Mucosa of stomach (tissue), 1 donor: ENCODE results near the gene GPR31.
"Not testable (repeated sequence)": the region's sequence is repeated elsewhere in the genome, so short reads cannot be mapped to it uniquely, and the experiment has no call there.

Source experiments
- H3K27me3 ChIP-seq: one replicate; pipeline ENCODE4 v1.7.0; 2013; ENCODE audit warnings: mild to moderate bottlenecking, low read length; ENCODE audit not compliant: control insufficient read depth, insufficient read depth
- H3K36me3 ChIP-seq: one replicate; pipeline ENCODE4 v1.7.0; 2013; ENCODE audit warnings: low read length; ENCODE audit not compliant: control insufficient read depth, insufficient read depth
- H3K4me1 ChIP-seq: one replicate; pipeline ENCODE4 v1.7.0; 2013; ENCODE audit warnings: mild to moderate bottlenecking, low read length; ENCODE audit not compliant: control insufficient read depth, insufficient read depth
- H3K4me3 ChIP-seq: one replicate; pipeline ENCODE4 v1.7.0; 2013; ENCODE audit warnings: low read length
- H3K9ac ChIP-seq: one replicate; pipeline ENCODE4 v1.7.0; 2013; ENCODE audit warnings: mild to moderate bottlenecking, low read length, moderate library complexity
- H3K9me3 ChIP-seq: one replicate; pipeline ENCODE4 v1.7.0; 2013; ENCODE audit warnings: mild to moderate bottlenecking, low read length, moderate library complexity; ENCODE audit not compliant: control insufficient read depth
- donor health status: Pancreatic carcinoma.

Gene GPR31

DNA sequence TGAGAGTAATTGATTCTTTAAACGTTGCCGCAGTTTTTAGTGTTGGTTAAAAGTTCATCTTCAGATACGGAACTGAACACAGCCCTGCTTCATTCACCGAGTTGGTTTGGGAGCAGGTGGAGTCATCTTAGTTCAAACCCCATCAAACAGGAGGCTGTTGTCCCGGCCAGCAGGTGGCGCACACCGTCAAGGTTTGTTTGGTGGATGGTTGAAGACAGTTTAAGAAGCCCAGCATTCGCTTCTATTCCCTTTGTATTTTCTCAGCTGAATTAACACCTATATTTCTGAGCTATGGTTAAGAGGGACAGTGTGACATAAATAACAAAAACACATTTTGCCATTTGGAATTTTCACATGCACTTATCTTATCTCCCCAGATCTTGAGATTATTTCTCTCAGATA lies 25.1 kb upstream of the GPR31 start:
- H3K27me3 ChIP-seq, H3K4me1 ChIP-seq, H3K4me3 ChIP-seq, H3K9ac ChIP-seq, H3K36me3 ChIP-seq, H3K9me3 ChIP-seq: not testable (repeated sequence)

DNA sequence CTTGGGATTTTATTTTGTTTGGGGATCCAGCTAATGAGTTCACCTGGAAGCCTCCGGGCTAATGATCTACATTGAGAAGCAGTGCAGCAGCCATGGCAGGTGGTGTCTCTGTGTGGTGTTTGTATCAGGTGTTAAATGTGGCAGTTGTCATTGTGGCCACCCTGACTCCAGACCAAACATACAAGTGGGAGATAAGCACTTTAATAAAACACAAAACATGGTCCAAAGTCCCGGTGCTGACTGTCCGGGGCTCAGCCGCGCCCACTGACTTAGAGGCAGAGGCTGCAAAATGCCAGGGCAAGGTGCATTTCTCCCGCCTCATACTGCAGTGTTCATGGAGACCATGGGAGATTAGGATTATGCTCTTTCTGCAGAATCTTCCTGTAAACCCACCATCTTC lies 23.6 kb upstream of the GPR31 start:
- H3K4me3 ChIP-seq, H3K4me1 ChIP-seq, H3K36me3 ChIP-seq, H3K9ac ChIP-seq, H3K27me3 ChIP-seq, H3K9me3 ChIP-seq: not testable (repeated sequence)

DNA sequence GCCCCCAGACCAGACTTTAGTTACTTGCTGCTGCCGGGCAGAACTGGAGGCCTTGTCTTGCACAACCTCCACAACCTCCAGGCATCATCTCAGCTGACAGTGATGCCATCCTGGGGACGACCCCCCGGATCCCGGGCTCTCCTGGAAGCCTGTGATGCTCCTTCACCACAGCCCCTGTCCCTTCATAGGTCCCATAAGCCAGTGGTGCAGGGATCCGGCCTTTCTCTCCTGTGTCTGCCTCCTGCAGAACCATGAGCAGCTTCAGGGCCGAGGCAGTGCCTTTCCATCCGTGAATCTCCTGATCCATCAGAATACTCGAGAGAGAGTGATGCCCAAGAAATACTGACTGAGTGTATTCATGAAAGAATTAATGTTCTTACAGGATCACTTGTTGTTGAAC lies 22.3 kb upstream of the GPR31 start:
- not testable (repeated sequence) for H3K4me1 ChIP-seq, H3K27me3 ChIP-seq

GRCh38 chr6:167178896-167179655 lies 21.3 kb upstream of the GPR31 start:
- not testable (repeated sequence) for H3K36me3 ChIP-seq, H3K4me3 ChIP-seq, H3K9ac ChIP-seq, H3K4me1 ChIP-seq, H3K27me3 ChIP-seq, H3K9me3 ChIP-seq

More for the DNA sequence above, 22.3 kb upstream of the GPR31 start:
- H3K4me3 ChIP-seq, H3K9me3 ChIP-seq, H3K36me3 ChIP-seq, H3K9ac ChIP-seq: not testable (repeated sequence)

DNA sequence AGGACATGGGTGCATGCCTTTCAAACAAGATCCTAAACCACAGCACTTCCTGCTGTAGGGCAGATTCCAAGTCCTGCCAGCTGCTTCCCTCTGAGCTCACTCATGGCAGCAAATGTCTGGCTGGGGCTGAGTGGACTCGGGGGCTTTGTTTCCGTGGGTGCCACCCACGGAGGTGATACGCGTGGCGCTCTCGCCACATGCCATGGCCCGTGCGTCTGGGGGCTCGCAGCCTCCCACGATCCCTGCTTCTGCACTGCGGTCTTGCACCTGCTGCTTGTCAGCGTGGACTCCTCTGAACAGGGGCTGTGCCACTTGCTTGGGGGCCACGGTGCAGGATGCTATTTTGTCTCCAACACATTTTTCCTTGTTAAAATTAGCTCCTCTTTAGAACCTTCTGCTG lies 19.5 kb upstream of the GPR31 start:
- H3K4me3 ChIP-seq, H3K9ac ChIP-seq, H3K4me1 ChIP-seq, H3K9me3 ChIP-seq, H3K27me3 ChIP-seq, H3K36me3 ChIP-seq: not testable (repeated sequence)

- H3K4me1 ChIP-seq, H3K36me3 ChIP-seq, H3K4me3 ChIP-seq, H3K27me3 ChIP-seq, H3K9me3 ChIP-seq, H3K9ac ChIP-seq: not testable (repeated sequence)
Measured at GRCh38 chr6:167172011-167172410, 14.2 kb upstream of the GPR31 start.

DNA sequence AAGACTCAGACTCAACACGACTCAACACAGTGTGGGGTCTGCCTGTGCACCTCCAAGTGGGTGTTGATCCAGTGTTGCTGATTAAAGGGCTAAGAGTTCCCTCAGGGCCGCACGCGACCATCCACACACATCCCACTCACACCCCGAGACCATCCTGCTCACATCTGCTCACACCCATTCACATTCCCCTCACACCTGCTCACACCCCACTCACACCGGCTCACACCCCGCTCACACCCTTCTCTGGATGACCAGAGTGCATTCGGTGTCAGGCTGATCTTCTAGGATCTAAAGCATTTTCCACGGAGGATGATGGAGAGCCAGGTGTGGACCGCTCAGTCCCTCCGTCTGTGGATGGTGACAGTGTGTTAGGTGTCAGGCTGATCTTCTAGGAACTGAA lies 13.5 kb upstream of the GPR31 start:
- H3K4me1 ChIP-seq: not testable (repeated sequence)

DNA sequence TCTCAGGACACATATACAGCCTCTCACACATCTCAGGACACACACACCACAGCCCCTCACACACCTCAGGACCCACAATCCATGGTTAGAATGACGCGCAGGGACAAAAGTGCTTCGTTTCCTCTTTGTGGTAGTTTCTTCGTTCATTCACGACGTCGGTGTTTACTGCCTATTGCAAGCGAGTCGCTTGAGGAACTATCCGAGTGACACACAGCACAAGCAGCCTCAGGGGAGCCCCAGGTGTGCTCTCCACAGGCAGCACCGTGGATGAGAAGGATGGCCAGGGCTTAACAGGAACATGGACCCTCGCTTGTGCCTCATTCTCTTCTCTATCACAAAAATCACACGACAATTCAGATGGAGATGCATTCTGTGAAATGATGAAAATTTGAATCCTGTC lies 12.1 kb upstream of the GPR31 start:
- not testable (repeated sequence) for H3K27me3 ChIP-seq, H3K4me3 ChIP-seq, H3K4me1 ChIP-seq, H3K36me3 ChIP-seq, H3K9me3 ChIP-seq, H3K9ac ChIP-seq

More for the DNA sequence above, 13.5 kb upstream of the GPR31 start:
- not testable (repeated sequence) for H3K4me3 ChIP-seq, H3K36me3 ChIP-seq, H3K9ac ChIP-seq, H3K27me3 ChIP-seq, H3K9me3 ChIP-seq

DNA sequence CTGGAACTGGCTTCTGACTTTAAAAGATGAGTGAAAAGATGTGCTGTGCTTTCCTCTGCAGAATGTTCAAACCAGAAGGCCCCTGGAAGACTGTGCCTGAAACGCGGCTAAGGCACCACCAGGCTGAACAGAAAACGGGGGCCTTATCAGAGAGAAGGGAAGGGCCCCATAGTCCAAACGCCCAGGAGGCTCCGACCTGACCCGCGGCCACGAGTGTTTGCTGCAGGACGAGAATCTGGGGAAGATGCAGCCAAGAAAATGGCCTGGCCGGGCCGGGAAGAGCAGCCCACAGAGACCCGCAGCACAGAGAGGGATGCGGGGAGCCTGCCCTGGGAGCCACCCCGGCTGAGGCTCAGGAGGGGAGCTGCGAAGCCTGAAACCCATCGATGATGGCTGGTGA lies 10.5 kb upstream of the GPR31 start:
- H3K9ac ChIP-seq, H3K27me3 ChIP-seq, H3K36me3 ChIP-seq, H3K4me3 ChIP-seq, H3K4me1 ChIP-seq, H3K9me3 ChIP-seq: not testable (repeated sequence)

- not testable (repeated sequence) for H3K27me3 ChIP-seq, H3K36me3 ChIP-seq, H3K4me1 ChIP-seq, H3K4me3 ChIP-seq, H3K9me3 ChIP-seq, H3K9ac ChIP-seq
Measured at GRCh38 chr6:167167699-167168098, 9.9 kb upstream of the GPR31 start.

DNA sequence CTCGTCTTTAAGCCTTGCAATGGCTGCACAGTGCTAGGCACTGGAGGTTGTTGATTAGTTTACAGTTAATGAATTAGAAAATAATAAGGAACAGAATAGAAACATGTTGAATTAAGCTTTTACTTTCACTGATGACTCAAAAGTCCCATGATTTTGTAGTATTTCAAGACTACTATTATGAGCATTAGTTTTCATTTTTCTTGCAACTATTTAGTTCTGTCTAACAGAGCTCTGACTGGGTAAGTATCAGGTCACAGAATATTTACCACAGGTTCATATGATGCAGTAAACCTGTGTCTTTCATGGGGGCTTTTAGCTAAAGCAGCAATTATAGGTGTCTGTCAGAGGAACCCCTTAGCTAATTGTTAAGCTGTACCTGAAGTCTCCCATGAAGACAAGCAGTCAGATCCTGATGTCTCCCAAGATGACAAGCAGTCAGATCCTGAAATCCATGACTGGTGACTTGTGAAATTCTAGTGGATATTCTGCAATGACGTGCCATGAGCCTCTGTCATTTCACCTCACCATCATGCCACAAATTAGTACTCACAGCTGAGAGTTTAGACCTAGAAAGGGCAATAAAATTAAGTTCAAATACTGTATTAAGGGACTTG lies 8.2 kb upstream of the GPR31 start:
- Histone ChIP-seq H3K9ac (no peak overlapping the region), H3K9me3 (no peaks in the 10 kb centered on the region), H3K4me1 (no peaks in the 10 kb centered on the region), H3K27me3 (no peaks in the 10 kb centered on the region), H3K4me3 (no peak overlapping the region), H3K36me3 (no peaks in the 10 kb centered on the region)

DNA sequence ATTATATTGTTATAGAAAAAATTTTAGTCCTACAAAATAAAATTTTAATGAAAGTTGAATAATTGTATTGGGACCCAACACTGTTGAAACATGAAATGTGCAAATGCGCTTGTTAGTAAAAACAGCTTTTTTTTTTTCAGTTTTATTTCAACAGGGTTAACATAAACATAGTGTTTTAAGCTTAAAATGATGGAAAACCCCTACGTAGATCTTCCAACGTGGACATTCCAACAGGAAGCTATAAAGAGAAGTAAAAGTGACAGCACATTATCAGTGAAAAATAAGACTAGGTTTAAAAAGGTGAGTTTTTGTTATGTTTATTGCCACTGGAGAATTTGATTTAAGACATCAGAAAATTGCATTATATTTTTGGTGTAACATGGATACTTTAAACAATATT lies 6.5 kb upstream of the GPR31 start:
- Histone ChIP-seq H3K9me3 (no peaks in the 10 kb centered on the region), H3K4me3 (no peak overlapping the region), H3K9ac (no peak overlapping the region), H3K36me3 (no peaks in the 10 kb centered on the region), H3K4me1 (no peaks in the 10 kb centered on the region), H3K27me3 (no peaks in the 10 kb centered on the region)

DNA sequence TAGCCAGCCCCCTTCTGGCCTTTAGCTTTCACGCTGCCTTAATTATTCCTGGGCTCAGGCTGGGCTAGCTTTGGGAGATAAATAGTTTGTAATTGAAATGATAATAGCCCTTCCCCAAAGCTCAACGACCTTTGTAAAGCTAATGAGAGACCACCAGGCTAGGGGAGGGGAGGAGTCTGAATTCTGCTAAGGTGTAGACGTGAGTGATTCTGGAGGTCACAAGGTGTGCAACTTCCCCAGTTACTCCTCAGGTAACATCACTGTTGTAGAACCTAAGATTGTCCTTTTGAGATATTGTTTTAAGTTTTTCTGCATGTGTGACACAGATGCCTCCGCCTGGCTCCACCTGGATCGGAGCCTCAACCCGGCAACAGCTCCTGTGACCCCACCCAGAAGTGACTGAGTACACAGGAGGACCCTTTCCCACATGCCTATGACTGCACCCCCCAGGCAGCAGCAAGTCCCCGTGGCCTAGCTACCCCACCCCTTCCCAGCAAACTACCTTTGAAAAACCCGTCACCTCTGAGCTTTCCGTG lies 5.8 kb upstream of the GPR31 start:
- no peaks in the 10 kb centered on the region for H3K27me3 ChIP-seq
- H3K4me3 ChIP-seq: no peak overlapping the region
- no peaks in the 10 kb centered on the region for H3K9me3 ChIP-seq
- H3K36me3 ChIP-seq: no peaks in the 10 kb centered on the region
- H3K4me1 ChIP-seq: no peaks in the 10 kb centered on the region
- H3K9ac ChIP-seq: no peak overlapping the region
